GM18909 (cell line): ENCODE measurements around the gene HK3.

Experiments used
- ATAC-seq: cut with Tn5 transposase; IDR thresholded peaks from one replicate; pipeline ENCODE4 v1.9.1; 2021; ENCODE audit warnings: mild to moderate bottlenecking; ENCODE audit not compliant: unreplicated experiment, poor library complexity

HK3 gene

DNA sequence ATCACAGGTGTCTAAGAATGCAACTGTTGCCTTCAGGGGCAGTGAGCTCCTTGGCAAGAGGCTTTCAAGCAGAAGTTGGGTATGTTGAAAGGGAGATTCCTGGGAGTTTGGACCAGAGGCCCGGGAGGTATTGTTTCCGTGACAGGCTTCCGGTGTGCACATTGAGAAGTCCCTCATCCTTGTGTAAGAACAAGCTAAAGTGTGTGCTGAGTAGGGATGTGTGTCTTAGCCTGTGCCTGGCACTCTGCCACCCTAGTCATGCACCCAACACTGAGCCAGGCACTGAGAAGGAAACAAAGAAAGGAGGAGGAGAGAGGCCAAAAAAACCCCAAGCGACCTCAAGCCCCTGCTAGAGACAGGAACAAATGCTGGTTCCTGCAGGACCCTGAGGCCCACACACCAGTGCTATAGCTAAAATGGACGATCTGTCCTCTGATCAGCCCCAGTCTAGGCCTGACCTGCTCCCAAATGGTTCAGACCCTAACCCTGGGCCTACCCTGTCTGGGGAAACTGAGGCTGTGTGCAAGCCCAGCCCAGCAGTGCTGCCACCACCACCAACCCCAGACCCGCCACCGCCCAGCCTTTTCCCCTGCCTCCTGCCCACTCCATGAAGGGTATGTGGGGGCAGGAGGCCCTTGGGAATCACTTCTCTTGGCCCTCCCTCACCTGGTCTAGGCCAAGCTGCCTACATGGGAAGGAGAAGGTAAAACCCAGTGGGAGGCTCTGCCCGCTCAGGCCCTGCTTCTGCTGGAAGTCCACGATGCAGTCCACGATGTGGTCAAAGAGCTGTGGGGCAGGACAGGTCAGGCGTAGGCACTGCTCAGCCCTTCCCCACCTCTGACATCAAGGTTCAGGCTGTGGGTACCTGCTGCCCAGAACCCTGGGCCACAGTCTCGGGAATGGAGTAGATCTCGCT, 12.6 kb downstream of the HK3 start:
- ATAC-seq, result no peak

- no peak for ATAC-seq
These were observed 14.6 kb downstream of the HK3 start for GRCh38 chr5:176884571-176884890.

- ATAC-seq, result no peak
These were observed 15.2 kb downstream of the HK3 start for GRCh38 chr5:176883700-176884570.

DNA sequence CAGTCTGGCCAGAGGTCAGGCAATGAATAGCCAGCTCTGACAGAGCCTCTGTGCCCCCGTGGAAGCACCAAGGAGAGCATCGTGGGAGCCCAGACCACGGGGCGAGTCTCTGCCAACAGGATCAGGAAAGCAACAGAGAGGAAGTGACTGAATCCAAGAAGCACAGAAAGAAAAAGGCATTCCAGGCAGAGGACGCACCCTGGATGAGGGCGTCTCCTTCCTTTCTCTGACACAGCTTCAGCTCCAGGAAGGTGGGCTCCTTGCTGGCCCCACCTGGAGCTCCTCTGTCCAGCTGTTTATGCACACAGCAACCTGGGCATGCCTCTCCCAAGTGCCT, 16.6 kb downstream of the HK3 start:
- ATAC-seq, result no peak

DNA sequence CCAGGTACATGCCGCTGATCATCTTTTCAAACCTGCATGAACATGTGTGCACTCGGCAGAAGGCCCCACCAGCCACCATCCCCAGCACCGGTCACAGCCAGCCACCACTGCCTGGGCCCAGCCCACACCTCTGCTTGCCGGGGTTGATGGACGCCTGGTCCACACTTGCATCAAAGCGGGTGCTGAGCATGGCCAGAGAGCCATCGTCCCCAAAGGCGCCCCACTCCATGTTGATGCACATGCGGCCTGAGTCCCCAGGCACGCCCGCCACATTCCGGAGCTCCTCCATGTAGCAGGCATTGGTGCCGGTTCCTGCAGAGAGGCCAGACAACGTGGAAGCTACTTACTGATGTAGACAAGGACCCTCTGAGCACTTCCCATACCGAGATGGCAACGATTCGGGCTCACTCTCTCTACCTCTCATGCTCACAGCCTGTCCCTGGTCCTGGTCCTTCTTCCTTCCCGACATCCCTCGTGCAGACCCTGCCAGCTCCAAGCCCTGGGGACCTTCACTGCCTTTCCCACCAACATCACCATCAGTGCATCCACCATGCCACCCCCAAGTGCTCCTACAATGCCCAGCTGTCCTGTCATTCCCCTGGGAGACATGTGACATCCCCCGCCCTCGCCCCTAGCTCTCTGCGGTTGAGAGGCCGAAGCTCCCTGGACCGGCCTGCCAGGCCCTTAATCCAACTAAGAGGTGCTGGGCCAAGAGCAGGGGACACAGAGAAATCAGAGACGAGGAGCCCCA, 17.2 kb downstream of the HK3 start:
- no peak for ATAC-seq

- no peak for ATAC-seq
These were observed 18.0 kb downstream of the HK3 start for GRCh38 chr5:176881021-176881749.

DNA sequence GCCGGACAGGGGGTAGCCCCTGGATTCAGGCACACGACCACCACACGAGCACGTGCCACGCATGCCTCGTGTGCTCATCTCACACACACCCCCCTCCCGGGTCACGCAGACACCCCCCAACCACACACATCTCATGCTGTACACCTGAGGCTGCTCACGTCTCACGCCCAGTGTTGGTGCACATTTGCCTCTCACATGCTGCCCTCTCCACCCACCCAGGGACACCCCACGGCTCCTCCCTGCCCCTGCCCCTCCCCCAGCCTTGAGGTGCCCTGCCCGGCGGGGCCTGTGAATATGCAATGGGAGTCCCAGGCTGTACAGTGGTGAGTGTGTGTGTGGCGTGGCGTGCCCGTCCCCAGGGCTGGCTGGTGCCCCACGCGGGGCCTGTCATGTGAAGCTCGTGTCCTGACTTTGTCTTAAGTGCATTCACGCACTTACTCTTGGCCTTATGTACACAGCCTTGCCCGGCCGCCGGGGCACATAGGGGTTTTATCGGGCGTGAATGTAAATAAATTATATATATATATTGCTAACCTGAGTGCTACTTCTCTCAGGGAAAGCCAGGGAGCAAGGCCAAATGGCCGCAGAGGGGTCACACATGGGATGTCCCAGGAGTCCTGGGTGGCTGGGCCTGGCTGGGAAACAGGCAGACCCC, 18.7 kb downstream of the HK3 start:
- ATAC-seq, result no peak

GRCh38 chr5:176879663-176880361, 19.3 kb downstream of the HK3 start:
- ATAC-seq, result no peak

DNA sequence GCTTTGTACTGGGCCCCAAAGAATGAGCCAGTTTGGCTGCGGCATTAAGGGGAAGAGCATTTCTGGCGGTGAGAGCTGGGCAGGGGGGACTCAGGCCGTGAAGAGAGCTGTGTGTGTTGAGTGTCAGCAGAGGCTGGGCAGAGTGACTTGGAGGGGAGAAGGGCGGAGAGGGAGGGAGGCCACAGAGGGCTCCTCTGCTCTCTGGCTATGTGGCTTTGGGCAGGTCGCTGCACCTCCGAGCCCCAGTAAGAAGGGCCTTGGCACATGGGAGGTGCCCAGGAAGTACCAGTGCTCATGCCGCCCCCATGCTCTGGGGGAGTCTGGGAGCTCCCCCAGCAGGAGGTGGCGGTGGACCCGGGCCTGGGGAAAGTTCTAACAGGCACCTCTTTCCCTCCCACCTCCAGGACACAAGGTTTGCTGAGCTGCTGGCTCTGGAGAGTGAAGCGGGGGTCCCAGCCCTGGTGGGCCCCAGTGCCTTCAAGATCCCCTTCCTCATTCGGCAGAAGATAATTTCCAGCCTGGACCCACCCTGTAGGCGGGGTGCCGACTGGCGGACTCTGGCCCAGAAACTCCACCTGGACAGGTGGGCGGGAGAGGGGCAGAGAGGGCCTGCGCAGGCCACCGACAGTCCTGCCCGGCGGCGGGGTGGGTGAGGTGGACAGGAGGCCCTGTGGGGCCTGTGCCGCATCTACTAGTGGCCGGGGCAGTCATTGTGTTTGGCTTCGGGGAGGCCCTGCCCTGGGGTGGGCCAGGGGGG, 20.1 kb downstream of the HK3 start:
- no peak for ATAC-seq

DNA sequence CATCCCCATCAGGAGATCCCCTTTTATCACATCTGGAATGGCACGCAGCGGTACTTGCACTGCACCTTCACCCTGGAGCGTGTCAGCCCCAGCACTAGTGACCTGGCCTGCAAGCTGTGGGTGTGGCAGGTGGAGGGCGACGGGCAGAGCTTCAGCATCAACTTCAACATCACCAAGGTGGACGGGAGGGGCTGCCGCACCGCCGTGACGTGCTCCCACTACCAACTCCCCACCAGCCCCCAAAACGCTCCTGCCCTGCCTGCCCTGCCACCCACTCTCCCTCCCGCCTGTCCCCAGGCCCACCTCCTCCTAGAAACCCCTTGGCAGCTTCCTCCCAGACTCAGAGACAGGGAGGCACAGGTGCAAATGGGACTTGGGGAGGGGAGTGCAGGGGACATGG, 20.7 kb downstream of the HK3 start:
- ATAC-seq, result no peak

DNA sequence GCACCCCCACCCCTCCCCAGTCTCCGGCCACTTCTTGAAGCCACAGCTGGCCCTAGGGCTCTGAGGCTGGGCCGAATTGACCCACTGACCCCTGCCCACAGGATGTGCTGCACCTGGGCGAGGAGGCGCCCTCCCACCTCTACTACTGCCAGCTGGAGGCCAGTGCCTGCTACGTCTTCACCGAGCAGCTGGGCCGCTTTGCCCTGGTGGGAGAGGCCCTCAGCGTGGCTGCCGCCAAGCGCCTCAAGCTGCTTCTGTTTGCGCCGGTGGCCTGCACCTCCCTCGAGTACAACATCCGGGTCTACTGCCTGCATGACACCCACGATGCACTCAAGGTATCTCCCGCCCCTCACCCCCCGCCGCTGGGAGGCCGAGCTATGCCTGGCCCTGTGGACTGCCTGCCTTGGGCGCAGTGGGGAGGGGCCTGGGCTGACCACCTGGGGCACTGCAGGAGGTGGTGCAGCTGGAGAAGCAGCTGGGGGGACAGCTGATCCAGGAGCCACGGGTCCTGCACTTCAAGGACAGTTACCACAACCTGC, 21.3 kb downstream of the HK3 start:
- no peak for ATAC-seq

GRCh38 chr5:176876506-176877431, 22.4 kb downstream of the HK3 start:
- ATAC-seq, result no peak

GRCh38 chr5:176875783-176876505, 23.2 kb downstream of the HK3 start:
- no peak for ATAC-seq

DNA sequence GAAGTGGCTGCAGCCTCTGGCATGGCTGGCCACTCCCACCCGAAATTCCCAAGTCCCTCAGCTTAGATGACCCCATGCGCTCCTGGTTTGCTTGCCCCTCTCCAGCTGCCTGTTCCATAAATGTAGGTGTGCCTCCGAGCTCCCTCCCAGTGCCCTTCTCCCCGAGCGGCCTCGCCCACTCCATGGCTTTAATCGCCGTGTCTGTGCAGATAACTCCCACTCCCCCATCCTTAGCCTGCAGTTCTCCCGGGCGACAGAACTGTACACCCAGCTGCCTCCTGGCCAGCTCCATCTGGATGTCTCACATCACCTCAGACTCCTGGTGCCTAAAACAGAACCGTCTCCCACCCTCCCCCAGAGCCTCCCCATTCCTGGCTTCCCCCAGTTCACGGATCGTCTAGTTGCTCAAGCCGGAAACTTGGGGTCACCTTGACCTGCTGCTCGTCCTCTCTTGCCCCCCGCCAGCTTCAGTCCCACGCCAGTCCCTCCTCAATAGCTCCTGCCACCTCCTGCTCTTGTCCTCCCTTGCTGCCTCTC, 24.1 kb downstream of the HK3 start:
- ATAC-seq, result no peak

DNA sequence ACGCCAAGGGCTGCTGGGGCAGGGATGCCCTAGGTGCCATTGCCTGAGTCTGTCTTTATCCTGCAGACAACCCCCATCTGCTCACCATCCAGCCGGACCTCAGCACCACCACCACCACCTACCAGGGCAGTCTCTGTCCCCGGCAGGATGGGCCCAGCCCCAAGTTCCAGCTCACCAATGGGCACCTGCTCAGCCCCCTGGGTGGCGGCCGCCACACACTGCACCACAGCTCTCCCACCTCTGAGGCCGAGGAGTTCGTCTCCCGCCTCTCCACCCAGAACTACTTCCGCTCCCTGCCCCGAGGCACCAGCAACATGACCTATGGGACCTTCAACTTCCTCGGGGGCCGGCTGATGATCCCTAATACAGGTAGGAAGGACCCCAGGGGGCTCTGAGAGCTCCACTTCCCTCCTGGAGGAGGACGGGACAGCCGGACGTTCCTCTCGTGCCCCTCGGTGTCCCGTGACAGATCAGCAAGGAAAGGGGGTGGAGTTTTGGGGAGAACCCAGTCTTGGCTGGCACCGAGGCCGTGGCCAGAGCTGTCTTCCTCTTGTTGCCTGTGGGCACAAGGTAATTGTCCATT, 24.9 kb downstream of the HK3 start:
- ATAC-seq, result no peak
